NCI-H1436 treated with DMSO at 0.1 percent for 48 hours (cell line): Measurements from ENCODE around the gene NOL4L.

Source experiments
- DNase-seq: peaks from one replicate; lab custom pipeline; 2025; lab: John Stamatoyannopoulos, UW

NOL4L gene

GRCh38 chr20:32456869-32457478, 128.2 kb downstream of the NOL4L start:
- no peak for DNase-seq

GRCh38 chr20:32455901-32456701, 129.0 kb downstream of the NOL4L start:
- DNase-seq = no peak

- no peak for DNase-seq
Observed at GRCh38 chr20:32455171-32455900, 129.8 kb downstream of the NOL4L start.

GRCh38 chr20:32454164-32455145, 130.7 kb downstream of the NOL4L start:
- DNase-seq = no peak

GRCh38 chr20:32453467-32454163, 131.5 kb downstream of the NOL4L start:
- DNase-seq = no peak

GRCh38 chr20:32452776-32453466, 132.2 kb downstream of the NOL4L start:
- no peak for DNase-seq

- DNase-seq = no peak
Observed at GRCh38 chr20:32451682-32452461, 133.3 kb downstream of the NOL4L start.

GRCh38 chr20:32451340-32451681, 133.8 kb downstream of the NOL4L start:
- no peak for DNase-seq

GRCh38 chr20:32450484-32451061, 134.6 kb downstream of the NOL4L start:
- DNase-seq = no peak

- DNase-seq = no peak
Observed at GRCh38 chr20:32449890-32450401, 135.2 kb downstream of the NOL4L start.

GRCh38 chr20:32449057-32449889, 135.9 kb downstream of the NOL4L start:
- DNase-seq = no peak

GRCh38 chr20:32448306-32449056, 136.7 kb downstream of the NOL4L start:
- DNase-seq = no peak

GRCh38 chr20:32447136-32448027, 137.8 kb downstream of the NOL4L start:
- DNase-seq = no peak

GRCh38 chr20:32446301-32447100, 138.6 kb downstream of the NOL4L start:
- DNase-seq = no peak

GRCh38 chr20:32445539-32446273, 139.4 kb downstream of the NOL4L start:
- no peak for DNase-seq
